GM19351 (cell line): ENCODE data around the gene FXR2.

ENCODE experiments used
- ATAC-seq: cut with Tn5 transposase; IDR thresholded peaks from one replicate; pipeline ENCODE4 v1.9.1; 2021; ENCODE audit warnings: mild to moderate bottlenecking, moderate library complexity; ENCODE audit not compliant: unreplicated experiment

Gene FXR2

GRCh38 chr17:7573324-7574080 is 41.2 kb downstream of the FXR2 start:
- ATAC-seq: no peak

- peak; percentile 1 for ATAC-seq
These were observed 41.9 kb downstream of the FXR2 start for GRCh38 chr17:7572588-7573323.

- peak; percentile 87 for ATAC-seq
These were observed 42.4 kb downstream of the FXR2 start for GRCh38 chr17:7572338-7572587.

- no peak for ATAC-seq
These were observed 44.3 kb downstream of the FXR2 start for GRCh38 chr17:7570351-7570750.

- ATAC-seq: no peak
These were observed 45.1 kb downstream of the FXR2 start for GRCh38 chr17:7569571-7569970.

- ATAC-seq: no peak
These were observed 51.4 kb downstream of the FXR2 start for GRCh38 chr17:7563115-7563869.

- ATAC-seq: no peak
These were observed 52.5 kb downstream of the FXR2 start for GRCh38 chr17:7562208-7562605.

GRCh38 chr17:7561589-7562207 is 53.0 kb downstream of the FXR2 start, which contains the start of gene SENP3:
Gene SENP3, plus strand, starts transcription at chr17:7561919. Its CDS starts 1,158 bp downstream, at chr17:7563077.
- ATAC-seq: peak; percentile 68

GRCh38 chr17:7561028-7561575 is 53.6 kb downstream of the FXR2 start:
- ATAC-seq: peak; percentile 69

GRCh38 chr17:7560172-7561027 is 54.3 kb downstream of the FXR2 start:
- no peak for ATAC-seq

- ATAC-seq: no peak
These were observed 55.2 kb downstream of the FXR2 start for GRCh38 chr17:7559320-7560171.

GRCh38 chr17:7558544-7559319 is 56.0 kb downstream of the FXR2 start, which contains the start of gene TNFSF13:
Gene TNFSF13, plus strand, starts transcription at chr17:7558750. Its CDS starts 290 bp downstream, at chr17:7559040.
- ATAC-seq: no peak

- ATAC-seq: no peak
These were observed 56.7 kb downstream of the FXR2 start for GRCh38 chr17:7557775-7558543.

- no peak for ATAC-seq
These were observed 57.4 kb downstream of the FXR2 start for GRCh38 chr17:7557147-7557764.

- no peak for ATAC-seq
These were observed 58.1 kb downstream of the FXR2 start for GRCh38 chr17:7556627-7557026.

GRCh38 chr17:7555320-7555948 is 59.3 kb downstream of the FXR2 start:
- no peak for ATAC-seq

- no peak for ATAC-seq
These were observed 61.3 kb downstream of the FXR2 start for GRCh38 chr17:7553356-7553755.
